ENCODE data around the gene S100A13.
A peak's percentile ranks its signal among the peaks of the same experiment; 100 is the strongest.

The S100A13 gene

DNA sequence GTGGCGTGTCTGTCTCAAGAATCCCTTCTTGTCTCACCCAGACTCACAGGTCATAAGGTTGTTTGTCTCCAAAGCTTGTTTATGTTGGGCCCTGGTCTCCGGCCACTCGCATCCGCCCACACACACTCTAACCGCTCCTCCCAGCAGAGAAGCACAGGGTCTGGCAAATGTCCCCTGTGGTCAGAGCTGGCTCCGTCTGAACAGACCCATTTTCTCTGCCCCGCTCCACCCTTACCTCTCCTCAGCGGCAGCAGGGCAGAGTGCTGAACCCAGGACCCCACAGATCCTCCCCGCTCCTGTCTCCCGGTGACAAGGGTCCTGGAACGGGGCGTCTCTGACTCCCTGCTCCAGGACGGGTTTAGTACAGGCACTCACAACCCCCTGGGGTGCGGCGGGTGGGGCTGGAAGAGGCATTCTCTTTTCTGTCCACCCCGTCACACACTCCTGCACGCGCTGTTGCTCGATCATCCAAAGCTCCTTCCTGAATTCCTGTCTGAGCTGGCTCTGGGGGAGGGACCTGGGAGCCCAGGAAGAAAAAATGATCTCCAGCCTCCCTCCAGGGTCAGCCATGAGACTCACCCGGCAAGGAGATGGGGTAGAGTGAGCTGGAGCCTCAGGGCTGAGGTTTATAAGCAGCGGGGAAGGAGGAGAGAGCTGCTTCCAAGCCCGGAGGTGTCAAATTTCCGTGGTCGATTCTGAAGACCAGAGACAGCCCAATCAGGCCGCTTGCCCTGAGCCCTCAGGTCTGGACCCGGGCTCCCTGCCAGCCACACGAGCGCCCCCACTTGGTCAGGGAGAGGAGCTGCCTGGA is at the start of gene S100A13:
S100A13 (minus strand) TSS at position 602 of the 811 bp plus-strand sequence. CDS start 1,033 bp downstream, outside the sequence.
- ATAC-seq, result peak; percentile 78
- no peak for TF ChIP-seq GLIS3 (CRISPR knock-in tag; IDR thresholded peaks at IDR 0.05)
- no peak for TF ChIP-seq ZNF70 (CRISPR knock-in tag; IDR thresholded peaks at IDR 0.05)
- TF ChIP-seq, protein P1, sequence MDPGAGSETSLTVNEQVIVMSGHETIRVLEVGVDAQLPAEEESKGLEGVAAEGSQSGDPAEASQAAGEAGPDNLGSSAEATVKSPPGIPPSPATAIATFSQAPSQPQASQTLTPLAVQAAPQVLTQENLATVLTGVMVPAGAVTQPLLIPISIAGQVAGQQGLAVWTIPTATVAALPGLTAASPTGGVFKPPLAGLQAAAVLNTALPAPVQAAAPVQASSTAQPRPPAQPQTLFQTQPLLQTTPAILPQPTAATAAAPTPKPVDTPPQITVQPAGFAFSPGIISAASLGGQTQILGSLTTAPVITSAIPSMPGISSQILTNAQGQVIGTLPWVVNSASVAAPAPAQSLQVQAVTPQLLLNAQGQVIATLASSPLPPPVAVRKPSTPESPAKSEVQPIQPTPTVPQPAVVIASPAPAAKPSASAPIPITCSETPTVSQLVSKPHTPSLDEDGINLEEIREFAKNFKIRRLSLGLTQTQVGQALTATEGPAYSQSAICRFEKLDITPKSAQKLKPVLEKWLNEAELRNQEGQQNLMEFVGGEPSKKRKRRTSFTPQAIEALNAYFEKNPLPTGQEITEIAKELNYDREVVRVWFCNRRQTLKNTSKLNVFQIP (CRISPR knock-in tag; IDR thresholded peaks at IDR 0.05; ENCODE audit: borderline replicate concordance, low read depth), result no peak
- no peak for TF ChIP-seq TOX (CRISPR knock-in tag; IDR thresholded peaks at IDR 0.05; ENCODE audit: borderline replicate concordance)
- no peak for TF ChIP-seq RARB (CRISPR knock-in tag; IDR thresholded peaks at IDR 0.05)
- no peak for TF ChIP-seq CSDC2 (CRISPR knock-in tag; IDR thresholded peaks at IDR 0.05)
- no peak for TF ChIP-seq SNAI2 (CRISPR knock-in tag; IDR thresholded peaks at IDR 0.05)
- TF ChIP-seq, protein P2, sequence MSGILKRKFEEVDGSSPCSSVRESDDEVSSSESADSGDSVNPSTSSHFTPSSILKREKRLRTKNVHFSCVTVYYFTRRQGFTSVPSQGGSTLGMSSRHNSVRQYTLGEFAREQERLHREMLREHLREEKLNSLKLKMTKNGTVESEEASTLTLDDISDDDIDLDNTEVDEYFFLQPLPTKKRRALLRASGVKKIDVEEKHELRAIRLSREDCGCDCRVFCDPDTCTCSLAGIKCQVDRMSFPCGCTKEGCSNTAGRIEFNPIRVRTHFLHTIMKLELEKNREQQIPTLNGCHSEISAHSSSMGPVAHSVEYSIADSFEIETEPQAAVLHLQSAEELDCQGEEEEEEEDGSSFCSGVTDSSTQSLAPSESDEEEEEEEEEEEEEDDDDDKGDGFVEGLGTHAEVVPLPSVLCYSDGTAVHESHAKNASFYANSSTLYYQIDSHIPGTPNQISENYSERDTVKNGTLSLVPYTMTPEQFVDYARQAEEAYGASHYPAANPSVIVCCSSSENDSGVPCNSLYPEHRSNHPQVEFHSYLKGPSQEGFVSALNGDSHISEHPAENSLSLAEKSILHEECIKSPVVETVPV (CRISPR knock-in tag; IDR thresholded peaks at IDR 0.05), result no peak
- no peak for TF ChIP-seq TCF4 (CRISPR knock-in tag; IDR thresholded peaks at IDR 0.05; ENCODE audit: borderline replicate concordance)
- no peak for TF ChIP-seq ZFP3 (CRISPR knock-in tag; IDR thresholded peaks at IDR 0.05)
- TF ChIP-seq, protein P3, sequence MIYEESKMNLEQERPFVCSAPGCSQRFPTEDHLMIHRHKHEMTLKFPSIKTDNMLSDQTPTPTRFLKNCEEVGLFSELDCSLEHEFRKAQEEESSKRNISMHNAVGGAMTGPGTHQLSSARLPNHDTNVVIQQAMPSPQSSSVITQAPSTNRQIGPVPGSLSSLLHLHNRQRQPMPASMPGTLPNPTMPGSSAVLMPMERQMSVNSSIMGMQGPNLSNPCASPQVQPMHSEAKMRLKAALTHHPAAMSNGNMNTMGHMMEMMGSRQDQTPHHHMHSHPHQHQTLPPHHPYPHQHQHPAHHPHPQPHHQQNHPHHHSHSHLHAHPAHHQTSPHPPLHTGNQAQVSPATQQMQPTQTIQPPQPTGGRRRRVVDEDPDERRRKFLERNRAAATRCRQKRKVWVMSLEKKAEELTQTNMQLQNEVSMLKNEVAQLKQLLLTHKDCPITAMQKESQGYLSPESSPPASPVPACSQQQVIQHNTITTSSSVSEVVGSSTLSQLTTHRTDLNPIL (CRISPR knock-in tag; IDR thresholded peaks at IDR 0.05; ENCODE audit: low read depth), result no peak
- TF ChIP-seq ESRRG (CRISPR knock-in tag; IDR thresholded peaks at IDR 0.05), result no peak
- TF ChIP-seq ZNF565 (CRISPR knock-in tag; conservative IDR thresholded peaks at IDR 0.05; ENCODE audit: low read depth), result no peak
- no peak for TF ChIP-seq OSR1 (CRISPR knock-in tag; IDR thresholded peaks at IDR 0.05)
- no peak for TF ChIP-seq BACH2 (CRISPR knock-in tag; IDR thresholded peaks at IDR 0.05; ENCODE audit: borderline replicate concordance)
- TF ChIP-seq, protein P4, sequence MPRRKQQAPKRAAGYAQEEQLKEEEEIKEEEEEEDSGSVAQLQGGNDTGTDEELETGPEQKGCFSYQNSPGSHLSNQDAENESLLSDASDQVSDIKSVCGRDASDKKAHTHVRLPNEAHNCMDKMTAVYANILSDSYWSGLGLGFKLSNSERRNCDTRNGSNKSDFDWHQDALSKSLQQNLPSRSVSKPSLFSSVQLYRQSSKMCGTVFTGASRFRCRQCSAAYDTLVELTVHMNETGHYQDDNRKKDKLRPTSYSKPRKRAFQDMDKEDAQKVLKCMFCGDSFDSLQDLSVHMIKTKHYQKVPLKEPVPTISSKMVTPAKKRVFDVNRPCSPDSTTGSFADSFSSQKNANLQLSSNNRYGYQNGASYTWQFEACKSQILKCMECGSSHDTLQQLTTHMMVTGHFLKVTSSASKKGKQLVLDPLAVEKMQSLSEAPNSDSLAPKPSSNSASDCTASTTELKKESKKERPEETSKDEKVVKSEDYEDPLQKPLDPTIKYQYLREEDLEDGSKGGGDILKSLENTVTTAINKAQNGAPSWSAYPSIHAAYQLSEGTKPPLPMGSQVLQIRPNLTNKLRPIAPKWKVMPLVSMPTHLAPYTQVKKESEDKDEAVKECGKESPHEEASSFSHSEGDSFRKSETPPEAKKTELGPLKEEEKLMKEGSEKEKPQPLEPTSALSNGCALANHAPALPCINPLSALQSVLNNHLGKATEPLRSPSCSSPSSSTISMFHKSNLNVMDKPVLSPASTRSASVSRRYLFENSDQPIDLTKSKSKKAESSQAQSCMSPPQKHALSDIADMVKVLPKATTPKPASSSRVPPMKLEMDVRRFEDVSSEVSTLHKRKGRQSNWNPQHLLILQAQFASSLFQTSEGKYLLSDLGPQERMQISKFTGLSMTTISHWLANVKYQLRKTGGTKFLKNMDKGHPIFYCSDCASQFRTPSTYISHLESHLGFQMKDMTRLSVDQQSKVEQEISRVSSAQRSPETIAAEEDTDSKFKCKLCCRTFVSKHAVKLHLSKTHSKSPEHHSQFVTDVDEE (CRISPR knock-in tag; IDR thresholded peaks at IDR 0.05), result no peak
- no peak for TF ChIP-seq ZC3H10 (CRISPR knock-in tag; IDR thresholded peaks at IDR 0.05)
- TF ChIP-seq ZNF8 (CRISPR knock-in tag; IDR thresholded peaks at IDR 0.05), result no peak

DNA sequence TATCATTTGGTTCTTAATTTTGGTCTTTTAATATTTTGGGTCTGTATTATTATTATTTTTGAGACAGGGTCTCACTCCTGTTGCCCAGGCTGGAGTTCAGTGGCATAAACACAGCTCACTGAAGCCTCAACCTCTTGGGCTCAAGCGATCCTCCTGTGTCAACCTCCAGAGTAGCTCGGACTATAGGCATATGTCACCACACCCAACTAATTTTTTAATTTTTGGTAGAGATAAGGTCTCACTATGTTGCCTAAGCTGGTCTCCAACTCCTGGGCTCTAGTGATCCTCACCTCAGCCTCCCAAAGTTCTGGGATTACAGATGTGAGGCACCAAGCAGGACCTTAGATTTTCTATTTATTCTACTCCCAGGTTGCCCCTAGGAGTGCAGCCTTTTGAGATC is 46.2 kb upstream of the S100A13 start:
- TF ChIP-seq ISL1 (CRISPR knock-in tag; IDR thresholded peaks at IDR 0.05), result no peak
- TF ChIP-seq TCF4 (CRISPR knock-in tag; IDR thresholded peaks at IDR 0.05; ENCODE audit: borderline replicate concordance), result no peak
- no peak for TF ChIP-seq ZNF70 (CRISPR knock-in tag; IDR thresholded peaks at IDR 0.05)
- no peak for TF ChIP-seq OSR1 (CRISPR knock-in tag; IDR thresholded peaks at IDR 0.05)
- TF ChIP-seq, protein P5, sequence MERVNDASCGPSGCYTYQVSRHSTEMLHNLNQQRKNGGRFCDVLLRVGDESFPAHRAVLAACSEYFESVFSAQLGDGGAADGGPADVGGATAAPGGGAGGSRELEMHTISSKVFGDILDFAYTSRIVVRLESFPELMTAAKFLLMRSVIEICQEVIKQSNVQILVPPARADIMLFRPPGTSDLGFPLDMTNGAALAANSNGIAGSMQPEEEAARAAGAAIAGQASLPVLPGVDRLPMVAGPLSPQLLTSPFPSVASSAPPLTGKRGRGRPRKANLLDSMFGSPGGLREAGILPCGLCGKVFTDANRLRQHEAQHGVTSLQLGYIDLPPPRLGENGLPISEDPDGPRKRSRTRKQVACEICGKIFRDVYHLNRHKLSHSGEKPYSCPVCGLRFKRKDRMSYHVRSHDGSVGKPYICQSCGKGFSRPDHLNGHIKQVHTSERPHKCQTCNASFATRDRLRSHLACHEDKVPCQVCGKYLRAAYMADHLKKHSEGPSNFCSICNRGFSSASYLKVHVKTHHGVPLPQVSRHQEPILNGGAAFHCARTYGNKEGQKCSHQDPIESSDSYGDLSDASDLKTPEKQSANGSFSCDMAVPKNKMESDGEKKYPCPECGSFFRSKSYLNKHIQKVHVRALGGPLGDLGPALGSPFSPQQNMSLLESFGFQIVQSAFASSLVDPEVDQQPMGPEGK (CRISPR knock-in tag; IDR thresholded peaks at IDR 0.05; ENCODE audit: borderline replicate concordance), result no peak
- ATAC-seq, result no peak

DNA sequence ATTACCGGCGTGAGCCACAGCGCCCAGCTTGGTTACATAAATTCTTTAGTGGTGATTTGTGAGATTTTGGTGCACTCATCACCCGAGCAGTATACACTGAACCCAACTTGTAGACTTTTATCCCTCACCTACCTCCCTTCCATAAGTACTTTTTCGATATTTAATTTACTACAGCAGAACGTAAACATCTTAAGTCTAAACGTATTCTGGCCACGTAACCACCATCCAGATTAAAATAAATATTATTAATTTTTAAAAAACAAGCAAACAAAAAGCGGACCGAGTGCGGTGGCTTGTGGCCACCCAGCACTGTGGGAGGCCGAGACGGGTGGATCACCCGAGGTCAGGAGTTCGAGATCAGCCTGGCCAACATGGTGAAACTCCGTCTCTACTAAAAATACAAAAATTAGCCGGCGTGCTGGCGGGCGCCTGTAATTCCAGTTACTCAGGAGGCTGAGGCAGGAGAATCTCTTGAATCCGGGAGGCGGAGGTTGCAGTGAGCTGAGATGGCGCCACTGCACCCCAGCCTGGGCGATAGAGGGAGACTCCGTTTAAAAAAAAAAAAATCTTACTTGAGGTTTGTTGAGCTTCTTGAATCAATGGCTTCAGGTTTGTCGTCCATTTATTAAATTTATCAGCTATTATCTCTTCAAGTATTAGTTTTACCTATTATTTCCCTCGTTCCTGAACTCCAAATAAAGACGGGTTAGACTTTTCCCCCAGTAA is 44.5 kb upstream of the S100A13 start:
- ATAC-seq, result peak; percentile 71
